Fibroblast of lung (primary cell): Measurements from ENCODE around the gene EXOC6B. TPM values are rescaled to one million over a fixed set of nuclear protein-coding genes. Genes with fewer than 3 reads are reported as not detected.

Experiments used
- DNase-seq, 2 donors: peaks; one replicate each; pipeline versions ENCODE4 v3.0.0 to v3.0.0-alpha.2; 2010; ENCODE audit warnings: low read depth in 2 of 2
- H2AFZ ChIP-seq: 2 replicates; pipeline ENCODE4 v1.5.1; 2012; ENCODE audit warnings: low read length, control low read depth, inconsistent platforms
- H3K27ac ChIP-seq: 2 replicates; pipeline ENCODE4 v1.5.1; 2011; ENCODE audit warnings: low read length, control low read depth; ENCODE audit not compliant: insufficient read depth
- H3K27me3 ChIP-seq: 2 replicates; pipeline ENCODE4 v1.5.1; 2011; ENCODE audit warnings: mild to moderate bottlenecking, low read length; ENCODE audit not compliant: control insufficient read depth, insufficient read depth
- H3K36me3 ChIP-seq: 2 replicates; pipeline ENCODE4 v1.5.1; 2011; ENCODE audit warnings: low read length; ENCODE audit not compliant: control insufficient read depth, insufficient read depth
- H3K4me1 ChIP-seq: 2 replicates; pipeline ENCODE4 v1.5.1; 2011; ENCODE audit warnings: low read length; ENCODE audit not compliant: control insufficient read depth, insufficient read depth; ENCODE audit errors: extremely low read depth
- H3K4me2 ChIP-seq: 2 replicates; pipeline ENCODE4 v1.5.1; 2011; ENCODE audit warnings: low read length, control low read depth; ENCODE audit not compliant: insufficient read depth; ENCODE audit errors: extremely low read depth
- H3K4me3 ChIP-seq, 4 experiments: fragments of 200-600 bp in 1 of 4; sonication (generic) in 1 of 4; replicated peaks in 1 of 4; 2 replicates each; pipeline ENCODE4 v1.5.1; 2011 to 2016; ENCODE audit warnings: low read length in 4 of 4, low read depth in 3 of 4, mild to moderate bottlenecking in 3 of 4, control low read depth in 2 of 4, inconsistent platforms in 1 of 4, mixed read lengths in 1 of 4; ENCODE audit not compliant: insufficient read depth in 1 of 4; ENCODE audit errors: control extremely low read depth in 1 of 4
- H3K79me2 ChIP-seq: 2 replicates; pipeline ENCODE4 v1.5.1; 2012; ENCODE audit warnings: mild to moderate bottlenecking, low read length, inconsistent platforms; ENCODE audit not compliant: control insufficient read depth, insufficient read depth
- H3K9ac ChIP-seq: 2 replicates; pipeline ENCODE4 v1.5.1; 2011; ENCODE audit warnings: mild to moderate bottlenecking, low read length, control low read depth; ENCODE audit not compliant: insufficient read depth
- H3K9me3 ChIP-seq: 2 replicates; pipeline ENCODE4 v1.5.1; 2012; ENCODE audit warnings: low read depth, low read length; ENCODE audit not compliant: control insufficient read depth, insufficient read depth
- H4K20me1 ChIP-seq: 2 replicates; pipeline ENCODE4 v1.5.1; 2011; ENCODE audit warnings: low read length; ENCODE audit not compliant: control insufficient read depth, insufficient read depth; ENCODE audit errors: extremely low read depth
- CTCF ChIP-seq, 2 donors: IDR thresholded peaks in 1 of 2; conservative IDR thresholded peaks in 1 of 2; 1 replicate in 1 of 2; 2 replicates in 1 of 2; pipeline ENCODE4 v1.5.1; 2011 to 2012; ENCODE audit warnings: low read length in 2 of 2, control low read depth in 1 of 2, inconsistent platforms in 1 of 2, low read depth in 1 of 2, mild to moderate bottlenecking in 1 of 2
- EZH2 ChIP-seq: IDR thresholded peaks from 2 replicates; pipeline ENCODE4 v1.5.1; 2012; ENCODE audit warnings: low read length, control low read depth, mild to moderate bottlenecking; ENCODE audit errors: missing control alignments
- polyA plus RNA-seq, 2 donors: library from polyadenylated mRNA; depleted of rRNA in 1 of 2; stranded (reverse) in 1 of 2; unstranded in 1 of 2; fragments of >200 nt; gene quantifications; 2 replicates each; pipeline ENCODE4 v1.2.1, GENCODE V29; 2011 to 2012; ENCODE audit warnings: missing spikeins in 1 of 2
- total RNA-seq: library from RNA; depleted of rRNA; stranded (reverse); fragments of >200 nt; gene quantifications from 2 replicates; pipeline ENCODE4 v1.2.1, GENCODE V29; 2014

EXOC6B gene
- total and polyA plus RNA-seq, 2 donors (not counting 1 experiment from before 2014, with no cell fraction given), result 26.3 to 36.5 TPM

DNA sequence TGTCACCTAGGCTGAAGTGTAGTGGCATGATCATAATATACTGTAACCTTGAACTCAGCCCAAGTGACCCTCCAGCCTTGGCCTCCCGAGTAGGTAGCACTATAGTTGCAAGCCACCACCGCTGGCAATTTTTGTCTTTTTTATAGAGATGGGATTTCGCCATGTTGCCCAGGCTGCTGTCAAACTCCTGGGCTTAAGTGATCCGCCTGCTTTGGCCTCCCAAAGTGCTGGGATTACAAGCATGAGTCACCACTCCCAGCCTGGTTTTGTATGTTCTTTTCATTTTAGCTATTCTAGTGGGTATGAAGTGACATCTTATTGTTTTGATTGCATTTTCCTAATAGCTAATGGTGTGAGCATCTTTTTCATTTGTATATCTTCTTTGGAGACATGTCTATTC is 11.3 kb upstream of the EXOC6B start:
- TF ChIP-seq CTCF (conservative IDR thresholded peaks at IDR 0.05 in 1 of 2, IDR thresholded peaks at IDR 0.05 in 1 of 2; ENCODE audit: low read depth in 1 of 2, low read length in 2 of 2) (no peak), EZH2 (no peak)
- Histone ChIP-seq H3K4me2 (no peak overlapping the region), H3K27ac (no peak overlapping the region), H4K20me1 (no peaks in the 10 kb centered on the region), H3K27me3 (peaks cover 20% of the 10 kb centered on the region), H3K9me3 (no peaks in the 10 kb centered on the region), H2AFZ (no peak overlapping the region), H3K36me3 (no peaks in the 10 kb centered on the region), H3K4me3 (no peak overlapping the region), H3K9ac (no peak overlapping the region), H3K79me2 (no peaks in the 10 kb centered on the region), H3K4me1 (no peaks in the 10 kb centered on the region)
- peak; percentile 17 to 31 for DNase-seq

DNA sequence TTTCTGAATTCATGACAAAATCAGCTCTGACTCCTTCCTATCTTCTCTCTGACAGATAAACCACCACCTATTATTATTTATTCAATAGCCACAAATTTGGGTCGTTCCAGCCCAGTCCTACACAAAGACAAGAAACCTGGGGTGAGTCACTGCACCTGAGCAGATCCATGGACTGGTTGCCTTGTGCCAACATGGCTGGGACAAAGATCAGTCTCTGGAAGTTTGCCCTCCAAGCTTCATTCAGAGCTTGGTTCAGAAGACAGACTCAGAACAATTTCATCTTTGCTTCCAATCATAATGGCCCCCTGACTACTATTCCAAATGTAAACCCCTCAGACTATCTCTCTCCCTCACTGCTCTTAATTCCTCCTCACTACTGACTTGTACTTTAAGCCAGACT is 9.6 kb upstream of the EXOC6B start:
- Histone ChIP-seq H3K36me3 (no peaks in the 10 kb centered on the region), H4K20me1 (no peaks in the 10 kb centered on the region), H3K9me3 (no peaks in the 10 kb centered on the region), H2AFZ (no peak overlapping the region), H3K27ac (no peak overlapping the region), H3K4me1 (no peaks in the 10 kb centered on the region), H3K27me3 (peaks cover 15% of the 10 kb centered on the region), H3K4me3 (no peak overlapping the region), H3K4me2 (no peak overlapping the region), H3K9ac (no peak overlapping the region), H3K79me2 (no peaks in the 10 kb centered on the region)
- no peak for DNase-seq
- TF ChIP-seq CTCF (conservative IDR thresholded peaks at IDR 0.05 in 1 of 2, IDR thresholded peaks at IDR 0.05 in 1 of 2; ENCODE audit: low read depth in 1 of 2, low read length in 2 of 2) (no peak), EZH2 (no peak)

- no peak overlapping the region for H2AFZ ChIP-seq
- H3K4me1 ChIP-seq, result no peaks in the 10 kb centered on the region
- TF ChIP-seq CTCF (conservative IDR thresholded peaks at IDR 0.05 in 1 of 2, IDR thresholded peaks at IDR 0.05 in 1 of 2; ENCODE audit: low read depth in 1 of 2, low read length in 2 of 2), result no peak
- TF ChIP-seq EZH2, result no peak
- H3K4me2 ChIP-seq, result no peak overlapping the region
- H3K79me2 ChIP-seq, result no peaks in the 10 kb centered on the region
- H3K36me3 ChIP-seq, result no peaks in the 10 kb centered on the region
- no peaks in the 10 kb centered on the region for H3K9me3 ChIP-seq
- DNase-seq, result no peak
- H3K27ac ChIP-seq, result no peak overlapping the region
- H4K20me1 ChIP-seq, result no peaks in the 10 kb centered on the region
- H3K27me3 ChIP-seq, result peaks cover 10% of the 10 kb centered on the region
- H3K4me3 ChIP-seq, result no peak overlapping the region
- H3K9ac ChIP-seq, result no peak overlapping the region
These were observed 8.8 kb upstream of the EXOC6B start for GRCh38 chr2:72834596-72834995.
